ENCODE data around the gene ZNF584.

The ZNF584 gene

GRCh38 chr19:58408152-58409009 is at the start of gene ZNF584:
TSS of gene ZNF584 (plus strand) at chr19:58408649. CDS start at chr19:58409148, 499 bp downstream.
- CTCF ChIA-PET = interaction anchor here (0.5 to 0.8 kb wide), 4 partner anchors 29 to 174 kb away, joined by 3 to 5 read pairs (median 4); no protein-coding TSS in a partner anchor
- POLR2A ChIA-PET = interaction anchor here (0.6 to 3.2 kb wide), 41 partner anchors 8 to 727 kb away, joined by 3 to 27 read pairs (median 6); partner anchors contain the start of genes CHMP2A, ERVK3-1, RNF225 and RPS5
- Histone ChIP-seq H3K4me3 (ENCODE audit: low read depth, low read length) (peak within 1 kb of the TSS; percentile 98), H3K36me3 (ENCODE audit: control insufficient read depth in 2 of 2, insufficient read depth in 1 of 2, low read length in 2 of 2) (peaks cover 9% of the 10 kb centered on the region in 2 experiments; a peak in 2 of 3 replicates), H3K4me1 (ENCODE audit: control insufficient read depth, insufficient read depth, low read length) (peaks cover 4% of the 10 kb centered on the region; the same call in 1 of the 2 replicates), H3K27ac (ENCODE audit: extremely low read depth, low read depth, low read length) (peak within 1 kb of the TSS; percentile 76), H3K9me3 (ENCODE audit: control insufficient read depth, insufficient read depth, low read depth, low read length) (no peaks in the 10 kb centered on the region)
- TF ChIP-seq ZEB2 (tag by site-specific recombination; IDR thresholded peaks at IDR 0.05) (peak; percentile 53), ZNF843 (tag by site-specific recombination; IDR thresholded peaks at IDR 0.05) (peak; percentile 28; the same call in 1 of the 2 replicates), ZSCAN30 (tag by site-specific recombination; IDR thresholded peaks at IDR 0.05) (peak; percentile 65), ZSCAN5A (tag by site-specific recombination; IDR thresholded peaks at IDR 0.05) (0 out of 2 replicates have a peak, but pooled peaks have one; percentile 27), ZFP3 (tag by site-specific recombination; IDR thresholded peaks at IDR 0.05; ENCODE audit: low read depth) (no peak), ZNF280D (tag by site-specific recombination; IDR thresholded peaks at IDR 0.05) (0 out of 2 replicates have a peak, but pooled peaks have one; percentile 36), PBX3 (CRISPR knock-in tag; IDR thresholded peaks at IDR 0.05) (peak; percentile 85), PRDM10 (tag by site-specific recombination; IDR thresholded peaks at IDR 0.05) (peak; percentile 72), ZBTB21 (tag by site-specific recombination; IDR thresholded peaks at IDR 0.05) (no peak), GLIS1 (tag by site-specific recombination; IDR thresholded peaks at IDR 0.05) (peak; percentile 32; the same call in 1 of the 2 replicates), ZFP69B (tag by site-specific recombination; IDR thresholded peaks at IDR 0.05) (no peak; the same call in 1 of the 2 replicates), ZNF148 (tag by site-specific recombination; IDR thresholded peaks at IDR 0.05; ENCODE audit: borderline replicate concordance) (0 out of 2 replicates have a peak, but pooled peaks have one; percentile 67), ZXDB (tag by site-specific recombination; IDR thresholded peaks at IDR 0.05) (0 out of 2 replicates have a peak, but pooled peaks have one; percentile 64), ZNF335 (tag by site-specific recombination; conservative IDR thresholded peaks at IDR 0.05) (peak; percentile 92), KLF9 (tag by site-specific recombination; IDR thresholded peaks at IDR 0.05; ENCODE audit: low read depth) (peak; percentile 80), BCL11B (tag by site-specific recombination; IDR thresholded peaks at IDR 0.05; ENCODE audit: low read depth) (peak; percentile 57; the same call in 1 of the 2 replicates), ZNF692 (tag by site-specific recombination; IDR thresholded peaks at IDR 0.05) (peak; percentile 62), ZNF521 (tag by site-specific recombination; IDR thresholded peaks at IDR 0.05) (no peak), ZNF561 (tag by site-specific recombination; IDR thresholded peaks at IDR 0.05; ENCODE audit: borderline replicate concordance) (peak; percentile 16; the same call in 1 of the 2 replicates), ZNF510 (tag by site-specific recombination; IDR thresholded peaks at IDR 0.05; ENCODE audit: insufficient replicate concordance) (no peak), EGR2 (tag by site-specific recombination; IDR thresholded peaks at IDR 0.05; ENCODE audit: low read depth) (peak; percentile 95), ZFP37 (tag by site-specific recombination; IDR thresholded peaks at IDR 0.05) (peak; percentile 81; the same call in 1 of the 2 replicates)
